Measurements from ENCODE around the gene GRM8.

GRM8 gene

DNA sequence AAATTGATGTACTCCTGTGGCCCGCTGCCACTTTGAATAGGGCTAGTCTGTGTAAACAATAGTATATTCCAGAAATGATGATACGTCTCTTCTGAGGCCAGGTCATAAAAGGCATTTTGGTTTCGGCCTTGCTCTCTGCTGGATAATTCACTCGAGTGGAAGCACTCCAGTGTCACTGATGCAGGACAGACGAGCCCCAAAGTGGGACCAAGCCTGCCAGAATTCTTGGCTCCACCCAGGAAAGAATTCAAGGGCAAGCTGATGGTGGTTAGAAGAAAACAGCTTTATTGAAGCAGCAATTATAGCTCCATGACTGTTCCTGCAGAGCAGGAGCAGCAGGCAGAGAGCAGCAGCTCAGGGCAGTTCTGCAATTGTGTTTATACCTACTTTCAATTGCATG is 717.6 kb downstream of the GRM8 start:
- TF ChIP-seq CEBPB (IDR thresholded peaks at IDR 0.05) (no peak), ZBTB7A (IDR thresholded peaks at IDR 0.05; ENCODE audit: low read depth) (no peak), TCF12 (IDR thresholded peaks at IDR 0.05; ENCODE audit: low read depth) (no peak), TAF1 (IDR thresholded peaks at IDR 0.05; ENCODE audit: low read depth) (no peak), YY1 (IDR thresholded peaks at IDR 0.05; ENCODE audit: low read depth) (no peak), NFIC (IDR thresholded peaks at IDR 0.05) (no peak), FOXM1 (IDR thresholded peaks at IDR 0.05; ENCODE audit: borderline replicate concordance, low read depth) (no peak), RAD21 (IDR thresholded peaks at IDR 0.05; ENCODE audit: low read depth) (no peak), CREB1 (IDR thresholded peaks at IDR 0.05; ENCODE audit: low read depth) (no peak), TEAD4 (IDR thresholded peaks at IDR 0.05) (no peak), EP300 (IDR thresholded peaks at IDR 0.05; ENCODE audit: borderline replicate concordance) (no peak), EGR1 (IDR thresholded peaks at IDR 0.05) (no peak)
- TF ChIP-seq, protein P1, sequence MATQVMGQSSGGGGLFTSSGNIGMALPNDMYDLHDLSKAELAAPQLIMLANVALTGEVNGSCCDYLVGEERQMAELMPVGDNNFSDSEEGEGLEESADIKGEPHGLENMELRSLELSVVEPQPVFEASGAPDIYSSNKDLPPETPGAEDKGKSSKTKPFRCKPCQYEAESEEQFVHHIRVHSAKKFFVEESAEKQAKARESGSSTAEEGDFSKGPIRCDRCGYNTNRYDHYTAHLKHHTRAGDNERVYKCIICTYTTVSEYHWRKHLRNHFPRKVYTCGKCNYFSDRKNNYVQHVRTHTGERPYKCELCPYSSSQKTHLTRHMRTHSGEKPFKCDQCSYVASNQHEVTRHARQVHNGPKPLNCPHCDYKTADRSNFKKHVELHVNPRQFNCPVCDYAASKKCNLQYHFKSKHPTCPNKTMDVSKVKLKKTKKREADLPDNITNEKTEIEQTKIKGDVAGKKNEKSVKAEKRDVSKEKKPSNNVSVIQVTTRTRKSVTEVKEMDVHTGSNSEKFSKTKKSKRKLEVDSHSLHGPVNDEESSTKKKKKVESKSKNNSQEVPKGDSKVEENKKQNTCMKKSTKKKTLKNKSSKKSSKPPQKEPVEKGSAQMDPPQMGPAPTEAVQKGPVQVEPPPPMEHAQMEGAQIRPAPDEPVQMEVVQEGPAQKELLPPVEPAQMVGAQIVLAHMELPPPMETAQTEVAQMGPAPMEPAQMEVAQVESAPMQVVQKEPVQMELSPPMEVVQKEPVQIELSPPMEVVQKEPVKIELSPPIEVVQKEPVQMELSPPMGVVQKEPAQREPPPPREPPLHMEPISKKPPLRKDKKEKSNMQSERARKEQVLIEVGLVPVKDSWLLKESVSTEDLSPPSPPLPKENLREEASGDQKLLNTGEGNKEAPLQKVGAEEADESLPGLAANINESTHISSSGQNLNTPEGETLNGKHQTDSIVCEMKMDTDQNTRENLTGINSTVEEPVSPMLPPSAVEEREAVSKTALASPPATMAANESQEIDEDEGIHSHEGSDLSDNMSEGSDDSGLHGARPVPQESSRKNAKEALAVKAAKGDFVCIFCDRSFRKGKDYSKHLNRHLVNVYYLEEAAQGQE (IDR thresholded peaks at IDR 0.05; ENCODE audit: low read depth), result no peak
- TF ChIP-seq, protein P2, sequence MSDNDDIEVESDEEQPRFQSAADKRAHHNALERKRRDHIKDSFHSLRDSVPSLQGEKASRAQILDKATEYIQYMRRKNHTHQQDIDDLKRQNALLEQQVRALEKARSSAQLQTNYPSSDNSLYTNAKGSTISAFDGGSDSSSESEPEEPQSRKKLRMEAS (IDR thresholded peaks at IDR 0.05), result no peak
- TF ChIP-seq, protein P3, sequence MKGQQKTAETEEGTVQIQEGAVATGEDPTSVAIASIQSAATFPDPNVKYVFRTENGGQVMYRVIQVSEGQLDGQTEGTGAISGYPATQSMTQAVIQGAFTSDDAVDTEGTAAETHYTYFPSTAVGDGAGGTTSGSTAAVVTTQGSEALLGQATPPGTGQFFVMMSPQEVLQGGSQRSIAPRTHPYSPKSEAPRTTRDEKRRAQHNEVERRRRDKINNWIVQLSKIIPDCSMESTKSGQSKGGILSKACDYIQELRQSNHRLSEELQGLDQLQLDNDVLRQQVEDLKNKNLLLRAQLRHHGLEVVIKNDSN (IDR thresholded peaks at IDR 0.05), result no peak

DNA sequence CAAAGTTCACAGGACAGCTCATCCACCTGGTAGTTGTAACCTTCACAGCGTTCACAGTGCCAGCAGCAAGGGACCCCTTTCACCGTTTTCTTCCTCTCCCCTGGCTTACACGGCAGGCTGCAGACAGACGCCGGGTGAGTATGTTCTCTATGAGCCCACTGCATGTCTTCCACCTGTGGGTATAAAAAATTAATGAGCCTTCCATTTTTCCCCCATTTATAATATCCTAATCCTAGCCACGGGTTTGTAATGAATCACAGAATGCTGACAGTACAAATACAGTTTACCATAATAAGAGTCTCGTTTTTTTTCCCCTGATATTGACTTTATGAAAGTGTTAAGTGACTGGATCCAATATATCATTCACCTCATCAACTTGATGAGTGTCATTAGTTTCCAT is 719.0 kb downstream of the GRM8 start:
- TF ChIP-seq EGR1 (IDR thresholded peaks at IDR 0.05) (no peak), TAF1 (IDR thresholded peaks at IDR 0.05; ENCODE audit: low read depth) (no peak), ZBTB7A (IDR thresholded peaks at IDR 0.05; ENCODE audit: low read depth) (no peak), FOXM1 (IDR thresholded peaks at IDR 0.05; ENCODE audit: borderline replicate concordance, low read depth) (no peak), YY1 (IDR thresholded peaks at IDR 0.05; ENCODE audit: low read depth) (no peak), CREB1 (IDR thresholded peaks at IDR 0.05; ENCODE audit: low read depth) (no peak), TCF12 (IDR thresholded peaks at IDR 0.05; ENCODE audit: low read depth) (no peak), RAD21 (IDR thresholded peaks at IDR 0.05; ENCODE audit: low read depth) (no peak), CEBPB (IDR thresholded peaks at IDR 0.05) (no peak), NFIC (IDR thresholded peaks at IDR 0.05) (no peak), EP300 (IDR thresholded peaks at IDR 0.05; ENCODE audit: borderline replicate concordance) (no peak), TEAD4 (IDR thresholded peaks at IDR 0.05) (no peak)
- TF ChIP-seq, protein P1 (IDR thresholded peaks at IDR 0.05; ENCODE audit: low read depth), result no peak
- TF ChIP-seq, protein P3 (IDR thresholded peaks at IDR 0.05), result no peak
- TF ChIP-seq, protein P2 (IDR thresholded peaks at IDR 0.05), result no peak

DNA sequence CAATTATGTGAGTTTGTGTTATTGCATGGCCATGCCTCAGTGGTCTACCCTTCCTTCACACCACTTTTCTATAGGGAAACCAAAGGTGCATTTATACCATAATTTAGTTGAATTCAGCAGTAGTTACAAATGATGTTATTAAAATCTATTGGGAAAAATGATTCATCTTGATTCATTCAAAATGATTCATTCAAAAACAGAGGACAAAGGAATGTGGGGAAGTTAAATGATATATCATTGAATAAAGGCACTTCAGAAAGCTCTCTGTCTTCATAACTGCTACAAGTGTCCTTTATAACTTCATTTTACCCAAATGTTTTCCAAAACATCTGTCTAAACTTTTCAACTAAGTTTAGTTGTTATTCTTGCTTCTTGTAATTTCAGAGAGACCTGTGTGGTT is 722.9 kb downstream of the GRM8 start:
- TF ChIP-seq, protein P3 (IDR thresholded peaks at IDR 0.05), result no peak
- TF ChIP-seq ZBTB7A (IDR thresholded peaks at IDR 0.05; ENCODE audit: low read depth) (no peak), RAD21 (IDR thresholded peaks at IDR 0.05; ENCODE audit: low read depth) (no peak), YY1 (IDR thresholded peaks at IDR 0.05; ENCODE audit: low read depth) (no peak), FOXM1 (IDR thresholded peaks at IDR 0.05; ENCODE audit: borderline replicate concordance, low read depth) (no peak), TCF12 (IDR thresholded peaks at IDR 0.05; ENCODE audit: low read depth) (no peak), TEAD4 (IDR thresholded peaks at IDR 0.05) (no peak), EGR1 (IDR thresholded peaks at IDR 0.05) (no peak), EP300 (IDR thresholded peaks at IDR 0.05; ENCODE audit: borderline replicate concordance) (no peak), NFIC (IDR thresholded peaks at IDR 0.05) (no peak), TAF1 (IDR thresholded peaks at IDR 0.05; ENCODE audit: low read depth) (no peak)
- TF ChIP-seq, protein P1 (IDR thresholded peaks at IDR 0.05; ENCODE audit: low read depth), result no peak
- TF ChIP-seq, protein P2 (IDR thresholded peaks at IDR 0.05), result no peak

All from Ishikawa (cell line).